SKM-1 (cell line): ENCODE measurements around the gene BCL2L13.
"Not testable (repeated sequence)": the region's sequence is repeated elsewhere in the genome, so short reads cannot be mapped to it uniquely, and the experiment has no call there.

Experiments used
- DNase-seq: peaks from one replicate; lab custom pipeline; 2025; ENCODE audit not compliant: unreplicated experiment; lab: John Stamatoyannopoulos, UW

BCL2L13 gene

GRCh38 chr22:17634696-17635095 lies 3.9 kb upstream of the BCL2L13 start:
- DNase-seq, result no peak

- DNase-seq, result not testable (repeated sequence)
Observed at GRCh38 chr22:17636850-17637249, 1.7 kb upstream of the BCL2L13 start.

GRCh38 chr22:17637490-17638181 lies 921 bp upstream of the BCL2L13 start:
- DNase-seq, result no peak

GRCh38 chr22:17638182-17638431 lies 450 bp upstream of the BCL2L13 start:
- no peak for DNase-seq

- DNase-seq, result no peak
Observed at GRCh38 chr22:17639247-17639741, 737 bp downstream of the BCL2L13 start.

GRCh38 chr22:17641269-17641668 lies 2.7 kb downstream of the BCL2L13 start:
- no peak for DNase-seq

GRCh38 chr22:17642357-17642756 lies 3.8 kb downstream of the BCL2L13 start:
- not testable (repeated sequence) for DNase-seq

GRCh38 chr22:17647452-17647851 lies 8.9 kb downstream of the BCL2L13 start:
- no peak for DNase-seq

- DNase-seq, result peak; percentile 14
Observed at GRCh38 chr22:17647991-17648390, 9.4 kb downstream of the BCL2L13 start.

GRCh38 chr22:17648569-17648968 lies 10.0 kb downstream of the BCL2L13 start:
- DNase-seq, result no peak

GRCh38 chr22:17655289-17655688 lies 16.7 kb downstream of the BCL2L13 start:
- peak; percentile 45 for DNase-seq

- no peak for DNase-seq
Observed at GRCh38 chr22:17656870-17657395, 18.4 kb downstream of the BCL2L13 start.

GRCh38 chr22:17664414-17665055 lies 26.0 kb downstream of the BCL2L13 start:
- DNase-seq, result no peak

GRCh38 chr22:17665248-17665647 lies 26.7 kb downstream of the BCL2L13 start:
- DNase-seq, result no peak

- no peak for DNase-seq
Observed at GRCh38 chr22:17665854-17666253, 27.3 kb downstream of the BCL2L13 start.

GRCh38 chr22:17671521-17672092 lies 33.0 kb downstream of the BCL2L13 start:
- DNase-seq, result not testable (repeated sequence)

GRCh38 chr22:17672417-17672991 lies 33.9 kb downstream of the BCL2L13 start:
- DNase-seq, result no peak

- no peak for DNase-seq
Observed at GRCh38 chr22:17674152-17674551, 35.6 kb downstream of the BCL2L13 start.

- DNase-seq, result no peak
Observed at GRCh38 chr22:17675584-17675983, 37.0 kb downstream of the BCL2L13 start.

- no peak for DNase-seq
Observed at GRCh38 chr22:17678817-17679385, 40.3 kb downstream of the BCL2L13 start.

- DNase-seq, result no peak
Observed at GRCh38 chr22:17684245-17684644, 45.7 kb downstream of the BCL2L13 start.

- DNase-seq, result no peak
Observed at GRCh38 chr22:17692841-17693240, 54.3 kb downstream of the BCL2L13 start.
